Uterus (tissue), 2 donors: Measurements from ENCODE around the gene RANBP10.

ENCODE experiments used
- POLR2A ChIP-seq, 2 donors: fragments of 450-650 bp; IDR thresholded peaks; one replicate each; pipeline ENCODE4 v1.6.1; 2016; ENCODE audit warnings: antibody characterized with exemption in 2 of 2, mild to moderate bottlenecking in 1 of 2, moderate library complexity in 1 of 2
- TF ChIP-seq, protein P1 (sequence below), 4 experiments: fragments of 200-600 bp in 2 of 4; fragments of 450-650 bp in 2 of 4; sonication (generic) in 2 of 4; IDR thresholded peaks; one replicate each; pipeline ENCODE4 v1.5.1; 2016 to 2019; ENCODE audit warnings: antibody characterized with exemption in 4 of 4, mild to moderate bottlenecking in 2 of 4, moderate library complexity in 1 of 4

DNA sequence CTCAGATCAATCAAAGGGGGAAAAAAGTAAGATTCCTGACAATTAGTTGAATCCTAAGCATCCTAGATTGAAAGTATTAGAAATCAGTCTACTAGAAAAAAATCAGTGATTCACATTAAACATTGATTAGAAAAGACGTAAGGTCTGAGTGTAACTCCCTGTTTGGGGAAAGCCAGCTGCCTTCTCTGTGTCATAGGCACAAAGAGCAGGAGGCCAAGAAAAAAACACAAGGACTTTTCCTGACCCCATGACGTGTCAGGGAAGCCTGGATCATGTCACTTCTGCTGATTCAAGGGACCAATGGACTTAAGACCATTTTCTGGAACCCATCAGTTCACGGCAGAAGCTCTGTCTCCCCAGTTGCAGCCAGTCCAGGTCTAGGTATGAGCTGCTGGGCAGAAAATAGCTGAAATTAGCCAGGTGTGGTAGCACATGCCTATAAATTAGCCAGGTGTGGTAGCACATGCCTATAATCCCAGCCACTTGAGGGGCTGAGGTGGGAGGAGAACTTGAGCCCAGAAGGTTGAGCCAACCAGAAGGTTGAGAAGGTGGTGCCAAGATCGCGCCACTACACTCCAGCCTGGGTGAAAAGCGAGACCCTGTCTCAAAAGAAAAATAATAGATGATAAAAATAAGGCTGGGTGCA lies 35.9 kb downstream of the RANBP10 start:
- TF ChIP-seq, protein P1, sequence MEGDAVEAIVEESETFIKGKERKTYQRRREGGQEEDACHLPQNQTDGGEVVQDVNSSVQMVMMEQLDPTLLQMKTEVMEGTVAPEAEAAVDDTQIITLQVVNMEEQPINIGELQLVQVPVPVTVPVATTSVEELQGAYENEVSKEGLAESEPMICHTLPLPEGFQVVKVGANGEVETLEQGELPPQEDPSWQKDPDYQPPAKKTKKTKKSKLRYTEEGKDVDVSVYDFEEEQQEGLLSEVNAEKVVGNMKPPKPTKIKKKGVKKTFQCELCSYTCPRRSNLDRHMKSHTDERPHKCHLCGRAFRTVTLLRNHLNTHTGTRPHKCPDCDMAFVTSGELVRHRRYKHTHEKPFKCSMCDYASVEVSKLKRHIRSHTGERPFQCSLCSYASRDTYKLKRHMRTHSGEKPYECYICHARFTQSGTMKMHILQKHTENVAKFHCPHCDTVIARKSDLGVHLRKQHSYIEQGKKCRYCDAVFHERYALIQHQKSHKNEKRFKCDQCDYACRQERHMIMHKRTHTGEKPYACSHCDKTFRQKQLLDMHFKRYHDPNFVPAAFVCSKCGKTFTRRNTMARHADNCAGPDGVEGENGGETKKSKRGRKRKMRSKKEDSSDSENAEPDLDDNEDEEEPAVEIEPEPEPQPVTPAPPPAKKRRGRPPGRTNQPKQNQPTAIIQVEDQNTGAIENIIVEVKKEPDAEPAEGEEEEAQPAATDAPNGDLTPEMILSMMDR (IDR thresholded peaks at IDR 0.05) = no peak
- TF ChIP-seq POLR2A (IDR thresholded peaks at IDR 0.05) = no peak
